K562 (cell line): ENCODE data around the gene CACNA2D4. TPM values are rescaled to one million over a fixed set of nuclear protein-coding genes. Genes with fewer than 3 reads are reported as not detected.

ENCODE experiments used
- ATAC-seq: fragments of 200-7000 bp; cut with Tn5 transposase; 3 replicates; pipeline ENCODE4 v1.9.1; 2020; ENCODE audit warnings: moderate library complexity
- BruUV-seq: library from RNA; stranded (reverse); fragments of 400-500 nt; replicated peaks from 2 replicates; lab custom pipeline; 2021; lab: Mats Ljungman, UMichigan
- CTCF ChIA-PET: fragments of 300-600 bp; formaldehyde crosslinking; extraction: SDS; loops from one replicate; lab custom pipeline; 2021; ENCODE audit warnings: low intra/inter-chr PET ratio; lab: Yijun Ruan, JAX
- POLR2A ChIA-PET: fragments of 300-600, 350-650 bp; sonication (Branson Sonifier 250); formaldehyde crosslinking; extraction: SDS; loops from one replicate; lab custom pipeline; 2021; ENCODE audit warnings: antibody characterized with exemption, inconsistent platforms; lab: Yijun Ruan, JAX
- DNase-seq, 4 experiments: peaks; one replicate each; pipeline versions ENCODE4 v3.0.0 to v3.0.0-alpha.2; 2011 to 2018; ENCODE audit warnings: low spot score in 3 of 4, mixed read lengths in 3 of 4; ENCODE audit errors: extremely low read depth in 1 of 4
- FAIRE-seq: peaks from 2 replicates; lab custom pipeline; 2011; peaks lifted over from hg19 to GRCh38; lab: Jason Lieb, UNC
- H2AFZ ChIP-seq: 2 replicates; pipeline ENCODE4 v1.6.0; 2011; ENCODE audit warnings: low read depth, low read length, control low read depth, inconsistent platforms
- H3K27ac ChIP-seq: fragments of 200-600 bp; 3 replicates; pipeline ENCODE4 v1.8.0; 2011; ENCODE audit warnings: low read depth, mild to moderate bottlenecking, control low read depth, inconsistent platforms, low read length, moderate library complexity, mixed read lengths; ENCODE audit errors: extremely low read depth
- H3K27me3 ChIP-seq, 2 experiments: fragments of 300-600 bp in 1 of 2; 2 replicates in 1 of 2; 3 replicates in 1 of 2; pipeline versions ENCODE4 v1.6.0 to v1.8.0; 2011; ENCODE audit warnings: inconsistent platforms in 2 of 2, low read length in 2 of 2, mild to moderate bottlenecking in 1 of 2, mixed read lengths in 1 of 2, moderate library complexity in 1 of 2; ENCODE audit not compliant: control insufficient read depth in 2 of 2, insufficient read depth in 2 of 2
- H3K36me3 ChIP-seq: fragments of 300-600 bp; 3 replicates; pipeline ENCODE4 v1.8.0; 2011; ENCODE audit warnings: mild to moderate bottlenecking, low read length, inconsistent platforms; ENCODE audit not compliant: control insufficient read depth, insufficient read depth
- H3K4me1 ChIP-seq, 2 experiments: fragments of 200-600 bp in 1 of 2; replicated peaks in 1 of 2; 2 replicates in 1 of 2; 3 replicates in 1 of 2; pipeline versions ENCODE4 v1.5.1 to v1.8.0; 2011; ENCODE audit warnings: inconsistent platforms in 2 of 2, low read length in 2 of 2, mild to moderate bottlenecking in 1 of 2, mixed read lengths in 1 of 2, moderate library complexity in 1 of 2; ENCODE audit not compliant: control insufficient read depth in 2 of 2, insufficient read depth in 2 of 2
- H3K4me2 ChIP-seq: 2 replicates; pipeline ENCODE4 v1.6.1; 2011; ENCODE audit warnings: low read length, control low read depth, inconsistent platforms, mixed read lengths; ENCODE audit not compliant: insufficient read depth
- H3K4me3 ChIP-seq: fragments of 200-600 bp; sonication (generic), shearing (Covaris generic); 2 replicates; pipeline ENCODE4 v1.5.1; 2016; ENCODE audit warnings: control low read depth, inconsistent platforms
- H3K79me2 ChIP-seq: fragments of 200-600 bp; 3 replicates; pipeline ENCODE4 v1.8.0; 2011; ENCODE audit warnings: low read length, inconsistent platforms; ENCODE audit not compliant: control insufficient read depth, insufficient read depth
- H3K9ac ChIP-seq, 2 experiments: 2 replicates each; pipeline versions ENCODE4 v1.6.0 to v1.6.1; 2011; ENCODE audit warnings: low read depth in 2 of 2, low read length in 2 of 2, control low read depth in 1 of 2, inconsistent platforms in 1 of 2, mild to moderate bottlenecking in 1 of 2, mixed read lengths in 1 of 2; ENCODE audit not compliant: insufficient read depth in 1 of 2
- H3K9me1 ChIP-seq: one replicate; pipeline ENCODE4 v1.6.0; 2011; ENCODE audit warnings: inconsistent platforms, mild to moderate bottlenecking, low read length, moderate library complexity; ENCODE audit not compliant: control insufficient read depth, insufficient read depth
- H3K9me3 ChIP-seq: replicated peaks from 2 replicates; pipeline ENCODE4 v1.5.1; 2011; ENCODE audit warnings: low read depth, low read length, inconsistent platforms; ENCODE audit not compliant: control insufficient read depth, insufficient read depth
- H4K20me1 ChIP-seq: replicated peaks from 2 replicates; pipeline ENCODE4 v1.6.1; 2011; ENCODE audit warnings: low read length, inconsistent platforms, mixed read lengths; ENCODE audit not compliant: control insufficient read depth, insufficient read depth
- ARHGAP35 ChIP-seq: fragments of 450-650 bp; IDR thresholded peaks from 2 replicates; pipeline ENCODE4 v1.6.1; 2018; ENCODE audit not compliant: partially characterized antibody
- ARNT ChIP-seq, 2 experiments: fragments of 450-650 bp; IDR thresholded peaks; 2 replicates each; pipeline ENCODE4 v1.6.1; 2016; ENCODE audit warnings: mild to moderate bottlenecking in 1 of 2
- CBFA2T2 ChIP-seq: fragments of 450-650 bp; conservative IDR thresholded peaks from 2 replicates; pipeline ENCODE4 v1.6.1; 2017; ENCODE audit warnings: mild to moderate bottlenecking
- CHCHD3 ChIP-seq: fragments of 250-450 bp; sonication (Bioruptor Pico); IDR thresholded peaks from 2 replicates; pipeline ENCODE4 v2.1.2; 2022; ENCODE audit warnings: mild to moderate bottlenecking
- ERF ChIP-seq: fragments of 450-650 bp; formaldehyde crosslinking; IDR thresholded peaks from 2 replicates; pipeline ENCODE4 v1.4.0; 2020; ENCODE audit warnings: mild to moderate bottlenecking, mixed read lengths
- FOS ChIP-seq: IDR thresholded peaks from 3 replicates; pipeline ENCODE4 v1.6.1; 2011; ENCODE audit not compliant: insufficient read length; ENCODE audit errors: extremely low read depth
- GATAD2A ChIP-seq: fragments of 450-650 bp; IDR thresholded peaks from 2 replicates; pipeline ENCODE4 v1.6.1; 2017
- KAT8 ChIP-seq: fragments of 450-650 bp; IDR thresholded peaks from 2 replicates; pipeline ENCODE4 v1.6.1; 2016; ENCODE audit warnings: low read depth, mild to moderate bottlenecking
- MAX ChIP-seq: sonication (generic); formaldehyde crosslinking; IDR thresholded peaks from 2 replicates; pipeline ENCODE4 v1.9.0; 2022; ENCODE audit warnings: mild to moderate bottlenecking, missing genetic modification reagents
- MBD1 ChIP-seq: fragments of 250-450 bp; sonication (Bioruptor Pico); IDR thresholded peaks from 2 replicates; pipeline ENCODE4 v1.8.0; 2022; ENCODE audit warnings: inconsistent platforms
- MYBL2 ChIP-seq, 2 experiments: fragments of 450-650 bp in 1 of 2; sonication (generic) in 1 of 2; formaldehyde crosslinking in 1 of 2; IDR thresholded peaks; 2 replicates each; pipeline versions ENCODE4 v1.6.1 to v1.8.1; 2017 to 2022; ENCODE audit warnings: borderline replicate concordance in 1 of 2, inconsistent platforms in 1 of 2, low read depth in 1 of 2, mild to moderate bottlenecking in 1 of 2, missing genetic modification reagents in 1 of 2, moderate library complexity in 1 of 2
- NFIX ChIP-seq: fragments of 250-450 bp; sonication (Bioruptor Pico); IDR thresholded peaks from 2 replicates; pipeline ENCODE4 v1.4.0; 2020; ENCODE audit warnings: low read depth, mild to moderate bottlenecking, moderate library complexity
- NFYB ChIP-seq: IDR thresholded peaks from 2 replicates; pipeline ENCODE4 v1.6.1; 2011; ENCODE audit warnings: mild to moderate bottlenecking, moderate library complexity; ENCODE audit not compliant: insufficient read length; ENCODE audit errors: extremely low read depth
- SMARCC2 ChIP-seq: fragments of 450-650 bp; IDR thresholded peaks from 2 replicates; pipeline ENCODE4 v1.6.1; 2017; ENCODE audit warnings: antibody characterized with exemption, moderate library complexity, mild to moderate bottlenecking, low read depth
- SP2 ChIP-seq: IDR thresholded peaks from 2 replicates; pipeline ENCODE4 v1.6.1; 2011; ENCODE audit warnings: mild to moderate bottlenecking, low read depth, low read length, moderate library complexity; ENCODE audit not compliant: poor library complexity, severe bottlenecking; ENCODE audit errors: extremely low read depth
- TCF7L2 ChIP-seq: fragments of 150-350 bp; IDR thresholded peaks from 2 replicates; pipeline ENCODE4 v1.6.1; 2016; ENCODE audit warnings: low read depth, mild to moderate bottlenecking, low read length, moderate library complexity
- TOE1 ChIP-seq, 2 experiments: fragments of 450-650 bp in 1 of 2; sonication (generic) in 1 of 2; formaldehyde crosslinking in 1 of 2; IDR thresholded peaks; 2 replicates each; pipeline versions ENCODE4 v1.7.1 to v1.8.0; 2016 to 2022; ENCODE audit warnings: borderline replicate concordance in 2 of 2, mild to moderate bottlenecking in 2 of 2, antibody characterized with exemption in 1 of 2, inconsistent platforms in 1 of 2, low read depth in 1 of 2, missing genetic modification reagents in 1 of 2, moderate library complexity in 1 of 2
- USF2 ChIP-seq: sonication (generic); formaldehyde crosslinking; IDR thresholded peaks from 2 replicates; pipeline ENCODE4 v1.5.0; 2020; ENCODE audit warnings: missing genetic modification reagents
- WGBS: fragments of 100-300 bp; shearing (Covaris generic); methylation state at CpG from one replicate; pipeline ENCODE4 v1.1.6; 2016; ENCODE audit warnings: low coverage, mixed read lengths; ENCODE audit not compliant: insufficient coverage; ENCODE audit errors: missing lambda C conversion rate; 5-methylcytosine and 5-hydroxymethylcytosine counted together
- in situ Hi-C: fragments of 300-500 bp; cut with MboI; formaldehyde crosslinking; loops from 4 replicates; pipeline ENCODE4 v1.15.0; 2018; ENCODE audit warnings: inconsistent platforms, mixed read lengths
- intact Hi-C: fragments of 100-400 bp; cut with micrococcal nuclease; formaldehyde crosslinking; loops from 2 replicates; pipeline ENCODE4 v1.14.2; 2022
- polyA plus RNA-seq, 8 experiments: library from polyadenylated mRNA; depleted of rRNA in 4 of 8; stranded (reverse) in 5 of 8; unstranded in 3 of 8; fragments of >200 nt; fragmentation: Nextera tagmentation in 2 of 8; fragmentation: Illumina TruSeq in 1 of 8; extraction: Ambion mirVana in 2 of 8; extraction: Trizol in 1 of 8; gene quantifications; 2 replicates each; pipeline versions ENCODE4 v1.2.1 to v1.2.3, GENCODE V29; 2011 to 2014; ENCODE audit warnings: inconsistent platforms in 1 of 8, missing spikeins in 1 of 8
- total RNA-seq, 7 experiments: library from RNA; depleted of rRNA in 6 of 7; stranded (reverse); fragments of >200 nt in 6 of 7; fragmentation: Illumina TruSeq in 2 of 7; extraction: Trizol in 2 of 7; gene quantifications; 2 replicates each; pipeline versions ENCODE4 v1.2.1 to v1.2.3, GENCODE V29; 2011 to 2021; ENCODE audit warnings: low replicate concordance in 1 of 7

The CACNA2D4 gene
- total and polyA plus RNA-seq, 9 of the 15 experiments (the other 6 are each of a cell fraction or from before 2014, with no cell fraction given) = 0.04 to 0.69 (median 0.40) TPM; not detected in 3

DNA sequence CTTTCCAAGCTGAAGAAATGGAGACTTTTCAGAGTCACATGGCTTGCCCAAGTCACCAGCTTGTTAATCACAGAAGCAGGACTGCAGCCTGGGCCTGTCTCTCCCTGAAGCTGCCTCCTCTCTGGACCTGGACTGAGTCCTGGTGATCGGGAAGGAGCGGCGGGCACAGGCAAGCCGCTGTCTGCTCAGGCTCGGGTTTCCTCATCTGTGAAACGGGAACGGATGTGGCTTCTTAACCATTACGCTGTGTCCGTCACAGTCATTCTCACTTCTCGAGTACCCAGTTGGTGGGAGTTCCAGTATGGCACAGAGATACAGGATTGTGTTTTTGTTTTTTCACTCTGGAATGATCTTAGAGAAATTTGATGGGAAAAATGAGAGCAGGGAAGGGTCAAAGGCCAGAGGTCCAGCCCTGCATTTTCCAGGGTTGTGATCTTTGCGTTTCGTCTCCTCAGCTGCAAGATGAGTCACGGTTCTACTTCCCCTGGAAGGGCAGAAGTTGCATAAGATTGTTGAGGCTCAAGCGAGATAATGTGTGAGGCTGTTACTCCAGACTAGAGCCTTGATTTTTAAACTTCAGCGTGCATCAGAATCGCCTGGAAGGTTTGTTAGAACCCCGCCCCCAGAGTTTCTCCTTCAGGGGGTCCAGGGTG is 105.7 kb downstream of the CACNA2D4 start (continued):
- TF ChIP-seq MYBL2 (IDR thresholded peaks at IDR 0.05; ENCODE audit: low read depth) (no peak), MYBL2 (CRISPR knock-in tag; IDR thresholded peaks at IDR 0.05; ENCODE audit: borderline replicate concordance) (no peak), TCF7L2 (no peak), CHCHD3 (CRISPR knock-in tag) (no peak), ARHGAP35 (no peak), NFIX (CRISPR knock-in tag) (no peak), GATAD2A (no peak), FOS (peak; percentile 37), SMARCC2 (peak; percentile 75; the same call in 1 of the 2 replicates)

- in situ Hi-C loops (no loop called here), intact Hi-C loops (loop anchor here (10.0 kb wide), 1 partner anchor 103 kb away; the partner anchor contains the start of gene CACNA2D4)
- Histone ChIP-seq H3K4me1 (peaks cover 27 to 30% of the 10 kb centered on the region in 2 experiments), H3K36me3 (no peaks in the 10 kb centered on the region), H3K27me3 (peaks cover 11 to 35% of the 10 kb centered on the region in 2 experiments; a peak in 4 of 5 replicates), H3K79me2 (no peaks in the 10 kb centered on the region), H3K9me3 (no peaks in the 10 kb centered on the region), H3K9ac (no peak overlapping the region), H2AFZ (no peak overlapping the region), H3K4me2 (no peak overlapping the region), H3K9me1 (no peaks in the 10 kb centered on the region), H3K27ac (no peak overlapping the region), H4K20me1 (no peaks in the 10 kb centered on the region; the same call in 1 of the 2 replicates), H3K4me3 (no peak overlapping the region)
- ChIA-PET POLR2A (interaction anchor here (0.6 kb wide), 1 partner anchor 110 kb away, joined by 3 read pairs; no protein-coding TSS in a partner anchor), CTCF (no interaction called here)
- 59% methylated on average over 4 of the region's 6 CpGs for WGBS
- ATAC-seq = no peak
- FAIRE-seq = no peak
- no TSS peak for BruUV-seq
- no peak for DNase-seq
- TF ChIP-seq ERF (no peak), MAX (no peak), TOE1 (IDR thresholded peaks at IDR 0.05; ENCODE audit: borderline replicate concordance) (0 out of 2 replicates have a peak, but pooled peaks have one; percentile 23), TOE1 (CRISPR knock-in tag; IDR thresholded peaks at IDR 0.05; ENCODE audit: borderline replicate concordance, low read depth) (no peak), ARNT (IDR thresholded peaks at IDR 0.05) (no peak), NFYB (no peak), KAT8 (no peak), USF2 (peak; percentile 52), SP2 (no peak), CBFA2T2 (0 out of 2 replicates have a peak, but pooled peaks have one; percentile 16), MBD1 (CRISPR knock-in tag) (no peak)
Observed at GRCh38 chr12:1811948-1812291, 106.5 kb downstream of the CACNA2D4 start.
